HepG2 (cell line): ENCODE results near the gene ATE1. TPM values are rescaled to one million over a fixed set of nuclear protein-coding genes. Genes with fewer than 3 reads are reported as not detected.

ENCODE experiments used
- BORCS8-MEF2B ChIP-seq: sonication (generic); formaldehyde crosslinking; IDR thresholded peaks from 2 replicates; pipeline ENCODE4 v1.8.0; 2022; ENCODE audit warnings: mild to moderate bottlenecking, missing genetic modification reagents
- DZIP1 ChIP-seq: sonication (generic); formaldehyde crosslinking; IDR thresholded peaks from 2 replicates; pipeline ENCODE4 v1.5.0; 2020; ENCODE audit warnings: mild to moderate bottlenecking, missing genetic modification reagents
- HNRNPH1 ChIP-seq: fragments of 200-400 bp; formaldehyde crosslinking; optimal IDR thresholded peaks from 2 replicates; pipeline ENCODE3; 2017; ENCODE audit warnings: mild to moderate bottlenecking, low read depth, low read length
- PRDM10 ChIP-seq: sonication (generic); formaldehyde crosslinking; IDR thresholded peaks from 2 replicates; pipeline ENCODE4 v1.4.0; 2020; ENCODE audit warnings: low read depth, missing genetic modification reagents
- RFXAP ChIP-seq: sonication (generic); formaldehyde crosslinking; IDR thresholded peaks from 2 replicates; pipeline ENCODE4 v1.4.0; 2020; ENCODE audit warnings: missing genetic modification reagents, borderline replicate concordance
- ZNF280D ChIP-seq: sonication (generic); formaldehyde crosslinking; IDR thresholded peaks from 2 replicates; pipeline ENCODE4 v1.5.1; 2020; ENCODE audit warnings: mild to moderate bottlenecking, missing genetic modification reagents
- ZNF296 ChIP-seq: sonication (generic); formaldehyde crosslinking; conservative IDR thresholded peaks from 2 replicates; pipeline ENCODE4 v1.5.0; 2020; ENCODE audit warnings: mild to moderate bottlenecking, missing genetic modification reagents
- ZSCAN31 ChIP-seq: sonication (generic); formaldehyde crosslinking; IDR thresholded peaks from 2 replicates; pipeline ENCODE4 v1.5.0; 2020; ENCODE audit warnings: low read depth, mild to moderate bottlenecking, missing genetic modification reagents
- polyA plus RNA-seq, 8 experiments: library from polyadenylated mRNA; depleted of rRNA in 3 of 8; stranded (reverse) in 7 of 8; unstranded in 1 of 8; fragments of >200 nt; fragmentation: Illumina TruSeq in 4 of 8; extraction: Trizol in 4 of 8; gene quantifications; 2 replicates each; pipeline versions ENCODE4 v1.2.1 to v1.2.3, GENCODE V29; 2011 to 2016; ENCODE audit warnings: low read depth in 4 of 8, missing spikeins in 1 of 8, mixed read lengths in 1 of 8; ENCODE audit not compliant: insufficient read depth in 1 of 8
- total RNA-seq, 5 experiments: library from RNA; depleted of rRNA; stranded (reverse); fragments of >200 nt; fragmentation: Illumina TruSeq; extraction: Trizol; gene quantifications; 2 replicates each; pipeline ENCODE4 v1.2.3, GENCODE V29; 2016; ENCODE audit warnings: low read depth in 1 of 5
- TF ChIP-seq, protein P1 (sequence below): sonication (generic); formaldehyde crosslinking; IDR thresholded peaks from 2 replicates; pipeline ENCODE4 v1.5.0; 2020; ENCODE audit warnings: mild to moderate bottlenecking, missing genetic modification reagents
- TF ChIP-seq, protein P2 (sequence below): IDR thresholded peaks from 2 replicates; pipeline ENCODE4 v1.6.1; 2018; ENCODE audit warnings: missing genetic modification reagents, mild to moderate bottlenecking, missing compliant biosample characterization
- TF ChIP-seq, protein P3 (sequence below): sonication (generic); formaldehyde crosslinking; IDR thresholded peaks from 2 replicates; pipeline ENCODE4 v1.4.0; 2020; ENCODE audit warnings: missing genetic modification reagents, low read depth, mild to moderate bottlenecking, borderline replicate concordance
- TF ChIP-seq, protein P4 (sequence below): sonication (generic); formaldehyde crosslinking; IDR thresholded peaks from 2 replicates; pipeline ENCODE4 v1.4.0; 2020; ENCODE audit warnings: mild to moderate bottlenecking, missing genetic modification reagents

The ATE1 gene
- total and polyA plus RNA-seq, 2 of the 13 experiments (the other 11 are each of a cell fraction or from before 2014, with no cell fraction given), result 17.5 to 42.2 TPM

DNA sequence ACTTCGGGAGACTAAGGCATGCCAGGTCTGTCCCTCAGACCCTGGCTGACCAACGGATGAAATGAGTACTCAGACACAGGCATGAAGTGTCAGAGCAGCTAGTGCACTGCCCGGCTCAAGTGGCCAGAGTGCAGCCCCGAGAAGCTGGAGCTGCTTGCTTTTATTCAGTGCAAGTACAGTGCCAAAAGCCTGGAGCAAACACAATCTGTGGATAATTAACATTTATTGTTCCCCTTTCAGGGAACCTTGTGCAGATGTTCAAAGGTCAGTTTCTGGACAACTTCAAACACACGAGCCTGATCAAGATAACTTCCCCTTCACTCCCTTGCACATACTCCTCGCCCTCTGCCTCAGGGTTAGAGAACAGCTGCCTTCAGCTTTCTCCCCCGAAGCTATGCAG lies 7.9 kb upstream of the ATE1 start (continued):
- TF ChIP-seq ZNF280D (CRISPR knock-in tag), result peak; percentile 78
- TF ChIP-seq, protein P1, sequence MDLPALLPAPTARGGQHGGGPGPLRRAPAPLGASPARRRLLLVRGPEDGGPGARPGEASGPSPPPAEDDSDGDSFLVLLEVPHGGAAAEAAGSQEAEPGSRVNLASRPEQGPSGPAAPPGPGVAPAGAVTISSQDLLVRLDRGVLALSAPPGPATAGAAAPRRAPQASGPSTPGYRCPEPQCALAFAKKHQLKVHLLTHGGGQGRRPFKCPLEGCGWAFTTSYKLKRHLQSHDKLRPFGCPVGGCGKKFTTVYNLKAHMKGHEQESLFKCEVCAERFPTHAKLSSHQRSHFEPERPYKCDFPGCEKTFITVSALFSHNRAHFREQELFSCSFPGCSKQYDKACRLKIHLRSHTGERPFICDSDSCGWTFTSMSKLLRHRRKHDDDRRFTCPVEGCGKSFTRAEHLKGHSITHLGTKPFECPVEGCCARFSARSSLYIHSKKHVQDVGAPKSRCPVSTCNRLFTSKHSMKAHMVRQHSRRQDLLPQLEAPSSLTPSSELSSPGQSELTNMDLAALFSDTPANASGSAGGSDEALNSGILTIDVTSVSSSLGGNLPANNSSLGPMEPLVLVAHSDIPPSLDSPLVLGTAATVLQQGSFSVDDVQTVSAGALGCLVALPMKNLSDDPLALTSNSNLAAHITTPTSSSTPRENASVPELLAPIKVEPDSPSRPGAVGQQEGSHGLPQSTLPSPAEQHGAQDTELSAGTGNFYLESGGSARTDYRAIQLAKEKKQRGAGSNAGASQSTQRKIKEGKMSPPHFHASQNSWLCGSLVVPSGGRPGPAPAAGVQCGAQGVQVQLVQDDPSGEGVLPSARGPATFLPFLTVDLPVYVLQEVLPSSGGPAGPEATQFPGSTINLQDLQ (CRISPR knock-in tag), result no peak
- no peak for TF ChIP-seq PRDM10 (CRISPR knock-in tag)
- TF ChIP-seq, protein P2, sequence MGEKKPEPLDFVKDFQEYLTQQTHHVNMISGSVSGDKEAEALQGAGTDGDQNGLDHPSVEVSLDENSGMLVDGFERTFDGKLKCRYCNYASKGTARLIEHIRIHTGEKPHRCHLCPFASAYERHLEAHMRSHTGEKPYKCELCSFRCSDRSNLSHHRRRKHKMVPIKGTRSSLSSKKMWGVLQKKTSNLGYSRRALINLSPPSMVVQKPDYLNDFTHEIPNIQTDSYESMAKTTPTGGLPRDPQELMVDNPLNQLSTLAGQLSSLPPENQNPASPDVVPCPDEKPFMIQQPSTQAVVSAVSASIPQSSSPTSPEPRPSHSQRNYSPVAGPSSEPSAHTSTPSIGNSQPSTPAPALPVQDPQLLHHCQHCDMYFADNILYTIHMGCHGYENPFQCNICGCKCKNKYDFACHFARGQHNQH (CRISPR knock-in tag), result peak; percentile 79; the same call in 1 of the 2 replicates
- TF ChIP-seq DZIP1 (CRISPR knock-in tag), result no peak
- peak; percentile 41; the same call in 1 of the 2 replicates for TF ChIP-seq BORCS8-MEF2B
- TF ChIP-seq RFXAP, result no peak; the same call in 1 of the 2 replicates
- TF ChIP-seq, protein P3, sequence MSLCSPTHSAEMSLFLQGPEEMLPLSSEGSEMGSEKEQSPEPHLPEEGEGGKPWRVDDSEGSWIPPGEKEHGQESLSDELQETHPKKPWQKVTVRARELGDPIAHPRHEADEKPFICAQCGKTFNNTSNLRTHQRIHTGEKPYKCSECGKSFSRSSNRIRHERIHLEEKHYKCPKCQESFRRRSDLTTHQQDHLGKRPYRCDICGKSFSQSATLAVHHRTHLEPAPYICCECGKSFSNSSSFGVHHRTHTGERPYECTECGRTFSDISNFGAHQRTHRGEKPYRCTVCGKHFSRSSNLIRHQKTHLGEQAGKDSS (CRISPR knock-in tag), result peak; percentile 54; the same call in 1 of the 2 replicates
- TF ChIP-seq, protein P4, sequence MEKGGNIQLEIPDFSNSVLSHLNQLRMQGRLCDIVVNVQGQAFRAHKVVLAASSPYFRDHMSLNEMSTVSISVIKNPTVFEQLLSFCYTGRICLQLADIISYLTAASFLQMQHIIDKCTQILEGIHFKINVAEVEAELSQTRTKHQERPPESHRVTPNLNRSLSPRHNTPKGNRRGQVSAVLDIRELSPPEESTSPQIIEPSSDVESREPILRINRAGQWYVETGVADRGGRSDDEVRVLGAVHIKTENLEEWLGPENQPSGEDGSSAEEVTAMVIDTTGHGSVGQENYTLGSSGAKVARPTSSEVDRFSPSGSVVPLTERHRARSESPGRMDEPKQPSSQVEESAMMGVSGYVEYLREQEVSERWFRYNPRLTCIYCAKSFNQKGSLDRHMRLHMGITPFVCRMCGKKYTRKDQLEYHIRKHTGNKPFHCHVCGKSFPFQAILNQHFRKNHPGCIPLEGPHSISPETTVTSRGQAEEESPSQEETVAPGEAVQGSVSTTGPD (CRISPR knock-in tag), result no peak; the same call in 1 of the 2 replicates
- no peak for TF ChIP-seq ZSCAN31 (CRISPR knock-in tag)
- TF ChIP-seq HNRNPH1, result no peak
- no peak for TF ChIP-seq ZNF296 (CRISPR knock-in tag)
